ENCODE measurements around the gene DCTD.

DNA sequence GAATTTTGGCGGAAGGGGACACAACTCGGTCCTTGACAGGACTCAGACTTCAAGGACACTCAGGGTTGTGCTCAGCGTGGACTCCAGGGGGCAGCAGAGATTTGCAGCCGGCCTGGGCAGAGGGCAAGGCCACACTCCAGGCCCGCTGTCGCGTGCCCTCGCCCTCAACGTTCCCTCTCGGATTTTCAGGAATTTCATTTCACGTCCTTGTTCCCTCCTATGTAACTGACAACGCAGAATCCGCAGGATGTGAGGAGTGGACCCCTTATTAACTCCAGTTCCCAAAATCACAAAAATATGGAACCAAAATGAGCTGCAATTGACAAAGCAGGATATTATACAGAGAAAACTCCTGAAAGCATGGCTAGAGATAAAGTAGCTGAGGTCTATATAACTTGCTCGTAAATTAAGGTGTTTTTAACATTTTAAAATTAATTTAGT lies 21.0 kb upstream of the DCTD start:
- TF ChIP-seq POLR2A (IDR thresholded peaks at IDR 0.05; ENCODE audit: low read length) (no peak), GATA1 (IDR thresholded peaks at IDR 0.05; ENCODE audit: low read depth, low read length) (no peak)
